Body of pancreas (tissue), 4 donors: ENCODE results near the gene FAM90A1.
A peak's percentile ranks its signal among the peaks of the same experiment; 100 is the strongest.
"Not testable (repeated sequence)": the region's sequence is repeated elsewhere in the genome, so short reads cannot be mapped to it uniquely, and the experiment has no call there.

Experiments used
- POLR2A ChIP-seq, 3 donors: fragments of 450-650 bp; IDR thresholded peaks; one replicate each; pipeline ENCODE4 v1.6.1; 2016; ENCODE audit warnings: antibody characterized with exemption in 3 of 3, mild to moderate bottlenecking in 2 of 3
- TF ChIP-seq, protein P1 (sequence below), 7 experiments: fragments of 450-650 bp in 4 of 7; fragments of 200-600 bp in 3 of 7; sonication (generic) in 3 of 7; IDR thresholded peaks; one replicate each; pipeline ENCODE4 v1.5.1; 2016 to 2019; ENCODE audit warnings: antibody characterized with exemption in 7 of 7

GRCh38 chr12:8231666-8232608, 4.5 kb upstream of the FAM90A1 start:
- TF ChIP-seq POLR2A (IDR thresholded peaks at IDR 0.05): not testable (repeated sequence)
- TF ChIP-seq, protein P1, sequence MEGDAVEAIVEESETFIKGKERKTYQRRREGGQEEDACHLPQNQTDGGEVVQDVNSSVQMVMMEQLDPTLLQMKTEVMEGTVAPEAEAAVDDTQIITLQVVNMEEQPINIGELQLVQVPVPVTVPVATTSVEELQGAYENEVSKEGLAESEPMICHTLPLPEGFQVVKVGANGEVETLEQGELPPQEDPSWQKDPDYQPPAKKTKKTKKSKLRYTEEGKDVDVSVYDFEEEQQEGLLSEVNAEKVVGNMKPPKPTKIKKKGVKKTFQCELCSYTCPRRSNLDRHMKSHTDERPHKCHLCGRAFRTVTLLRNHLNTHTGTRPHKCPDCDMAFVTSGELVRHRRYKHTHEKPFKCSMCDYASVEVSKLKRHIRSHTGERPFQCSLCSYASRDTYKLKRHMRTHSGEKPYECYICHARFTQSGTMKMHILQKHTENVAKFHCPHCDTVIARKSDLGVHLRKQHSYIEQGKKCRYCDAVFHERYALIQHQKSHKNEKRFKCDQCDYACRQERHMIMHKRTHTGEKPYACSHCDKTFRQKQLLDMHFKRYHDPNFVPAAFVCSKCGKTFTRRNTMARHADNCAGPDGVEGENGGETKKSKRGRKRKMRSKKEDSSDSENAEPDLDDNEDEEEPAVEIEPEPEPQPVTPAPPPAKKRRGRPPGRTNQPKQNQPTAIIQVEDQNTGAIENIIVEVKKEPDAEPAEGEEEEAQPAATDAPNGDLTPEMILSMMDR (IDR thresholded peaks at IDR 0.05): peak; percentile 63 to 97 (median 88)
